Glutamatergic neuron (in vitro differentiated cells): ENCODE data around the gene RGS2. TPM values are rescaled to one million over a fixed set of nuclear protein-coding genes. Genes with fewer than 3 reads are reported as not detected.

ENCODE experiments used
- DNase-seq: peaks from one replicate; pipeline ENCODE4 v3.0.0; 2022
- H3K27ac Mint-ChIP-seq: one replicate; pipeline ENCODE4 v1.8.0; 2020; ENCODE audit warnings: mild to moderate bottlenecking, mixed read lengths, inconsistent platforms; ENCODE audit not compliant: unreplicated experiment
- H3K27me3 Mint-ChIP-seq: one replicate; pipeline ENCODE4 v1.8.0; 2020; ENCODE audit warnings: mild to moderate bottlenecking, moderate library complexity, mixed read lengths, inconsistent platforms; ENCODE audit not compliant: unreplicated experiment
- H3K36me3 Mint-ChIP-seq: one replicate; pipeline ENCODE4 v1.8.0; 2020; ENCODE audit warnings: mild to moderate bottlenecking, mixed read lengths, inconsistent platforms; ENCODE audit not compliant: unreplicated experiment
- H3K4me1 Mint-ChIP-seq: one replicate; pipeline ENCODE4 v1.8.0; 2020; ENCODE audit warnings: mild to moderate bottlenecking, low read depth, mixed read lengths, inconsistent platforms; ENCODE audit not compliant: unreplicated experiment
- H3K4me3 Mint-ChIP-seq: one replicate; pipeline ENCODE4 v1.8.0; 2020; ENCODE audit warnings: mild to moderate bottlenecking, mixed read lengths, inconsistent platforms; ENCODE audit not compliant: unreplicated experiment
- H3K9me3 Mint-ChIP-seq: one replicate; pipeline ENCODE4 v1.8.0; 2020; ENCODE audit warnings: mild to moderate bottlenecking, moderate library complexity, mixed read lengths, inconsistent platforms; ENCODE audit not compliant: unreplicated experiment
- total RNA-seq: library from RNA; stranded (reverse); fragmentation: NEBNext Ultra II Directional; extraction: Animal tissue kit (Norgen Biotek cat#: 25700); gene quantifications from one replicate; pipeline ENCODE4 v1.2.1, GENCODE V29; 2021; ENCODE audit not compliant: unreplicated experiment
- TF ChIP-seq, protein P1 (sequence below): fragments of 200-600 bp; sonication (generic); IDR thresholded peaks from one replicate; pipeline ENCODE4 v1.5.0; 2021; ENCODE audit not compliant: partially characterized antibody, unreplicated experiment

Gene RGS2
- total RNA-seq, 1 donor from 2014 or later, result 33.5 TPM

DNA sequence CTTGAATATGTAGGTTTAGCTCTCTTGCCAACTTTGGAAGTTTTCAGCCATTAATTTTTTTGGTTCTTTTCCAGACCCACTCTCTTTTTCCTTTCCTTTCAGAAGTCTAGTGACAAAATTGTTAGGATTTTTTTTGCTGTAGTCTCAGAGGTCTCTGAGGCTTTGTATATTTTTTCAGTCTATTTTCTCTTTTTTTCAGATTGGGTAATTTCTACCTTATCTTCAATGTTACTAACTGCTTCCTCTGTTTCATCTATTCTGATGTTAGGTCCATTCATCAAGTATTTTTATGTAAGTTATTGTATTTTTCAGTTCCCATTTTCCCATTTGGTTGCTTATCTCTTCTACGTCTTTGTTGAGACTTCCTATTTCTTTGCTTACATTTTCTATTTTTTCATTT, 15.7 kb downstream of the RGS2 start:
- Mint-ChIP-seq H3K27ac (no peak overlapping the region), H3K36me3 (no peaks in the 10 kb centered on the region), H3K27me3 (no peaks in the 10 kb centered on the region), H3K9me3 (no peaks in the 10 kb centered on the region), H3K4me3 (no peak overlapping the region), H3K4me1 (peaks cover 15% of the 10 kb centered on the region)
- DNase-seq, result no peak
- TF ChIP-seq, protein P1, sequence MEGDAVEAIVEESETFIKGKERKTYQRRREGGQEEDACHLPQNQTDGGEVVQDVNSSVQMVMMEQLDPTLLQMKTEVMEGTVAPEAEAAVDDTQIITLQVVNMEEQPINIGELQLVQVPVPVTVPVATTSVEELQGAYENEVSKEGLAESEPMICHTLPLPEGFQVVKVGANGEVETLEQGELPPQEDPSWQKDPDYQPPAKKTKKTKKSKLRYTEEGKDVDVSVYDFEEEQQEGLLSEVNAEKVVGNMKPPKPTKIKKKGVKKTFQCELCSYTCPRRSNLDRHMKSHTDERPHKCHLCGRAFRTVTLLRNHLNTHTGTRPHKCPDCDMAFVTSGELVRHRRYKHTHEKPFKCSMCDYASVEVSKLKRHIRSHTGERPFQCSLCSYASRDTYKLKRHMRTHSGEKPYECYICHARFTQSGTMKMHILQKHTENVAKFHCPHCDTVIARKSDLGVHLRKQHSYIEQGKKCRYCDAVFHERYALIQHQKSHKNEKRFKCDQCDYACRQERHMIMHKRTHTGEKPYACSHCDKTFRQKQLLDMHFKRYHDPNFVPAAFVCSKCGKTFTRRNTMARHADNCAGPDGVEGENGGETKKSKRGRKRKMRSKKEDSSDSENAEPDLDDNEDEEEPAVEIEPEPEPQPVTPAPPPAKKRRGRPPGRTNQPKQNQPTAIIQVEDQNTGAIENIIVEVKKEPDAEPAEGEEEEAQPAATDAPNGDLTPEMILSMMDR, result no peak

DNA sequence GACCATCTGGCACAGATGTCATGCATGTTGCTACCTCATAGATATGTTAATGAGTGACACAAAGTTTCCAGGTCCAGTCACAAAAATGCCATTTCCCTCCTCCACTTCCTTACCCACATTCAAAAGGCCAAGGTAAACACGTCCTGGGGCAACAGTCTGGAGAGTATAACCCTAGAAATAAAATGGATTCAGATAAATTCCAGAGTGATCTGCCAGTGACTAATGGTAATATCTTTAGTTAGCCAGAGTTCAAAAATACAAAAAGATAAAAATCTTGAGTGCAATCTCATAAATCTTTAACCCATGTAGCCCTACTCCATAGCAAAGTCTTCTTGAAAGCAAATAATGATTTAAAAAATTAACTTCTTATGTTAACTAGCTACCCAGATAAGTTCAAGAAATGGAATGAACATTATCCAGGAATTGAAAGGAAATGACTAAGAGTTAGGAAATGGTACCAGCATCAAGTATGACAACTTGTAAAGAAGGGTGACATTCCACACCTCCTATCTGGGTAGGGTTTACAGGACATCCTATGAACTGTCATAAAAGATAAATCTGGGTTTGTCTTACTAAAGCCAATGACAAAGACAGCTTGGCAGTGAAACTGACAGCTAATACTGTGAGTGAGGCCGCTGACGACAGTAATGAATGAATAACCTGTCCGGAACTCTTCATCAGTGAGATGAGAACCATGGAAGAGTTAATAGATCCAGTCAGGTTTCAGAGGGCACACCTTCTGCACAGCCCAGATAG, 18.1 kb downstream of the RGS2 start:
- TF ChIP-seq, protein P1, result no peak
- Mint-ChIP-seq H3K27ac (peak overlapping the region; percentile 76), H3K4me3 (peak overlapping the region; percentile 10), H3K27me3 (no peaks in the 10 kb centered on the region), H3K4me1 (peaks cover 13% of the 10 kb centered on the region), H3K9me3 (no peaks in the 10 kb centered on the region), H3K36me3 (no peaks in the 10 kb centered on the region)
- no peak for DNase-seq

DNA sequence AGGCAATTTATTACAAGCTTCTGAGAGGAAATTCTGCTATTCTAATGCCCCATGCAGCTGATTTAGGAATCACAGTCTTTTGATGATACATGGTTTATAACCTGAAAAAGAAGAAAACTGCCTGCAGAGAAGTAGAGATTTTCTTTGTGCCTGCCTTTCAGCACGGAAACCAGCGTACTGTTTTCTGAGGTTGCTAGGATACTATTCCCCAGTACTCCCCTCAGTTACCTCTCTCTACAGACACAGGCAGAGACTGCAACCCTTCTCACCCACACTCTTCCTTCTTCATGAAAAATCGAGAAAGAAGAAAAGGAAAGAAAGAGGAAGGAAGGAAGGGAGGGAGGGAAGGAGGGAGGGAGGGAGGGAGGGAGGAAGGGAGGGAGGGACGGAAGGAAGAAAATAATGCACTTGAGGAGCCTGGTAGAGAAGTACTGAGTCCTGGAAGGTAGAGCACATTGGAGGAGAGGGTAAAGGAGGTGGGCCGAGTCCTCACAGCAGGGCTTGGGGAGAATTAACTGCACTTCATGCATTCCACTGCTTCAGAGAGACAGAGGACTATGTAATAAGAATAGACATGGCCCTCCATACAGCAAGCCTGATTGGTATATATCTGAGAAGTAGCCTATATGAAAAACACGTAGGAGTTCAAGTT, 21.9 kb downstream of the RGS2 start:
- no peak for DNase-seq
- H3K4me3 Mint-ChIP-seq, result no peak overlapping the region
- peaks cover 3% of the 10 kb centered on the region for H3K9me3 Mint-ChIP-seq
- H3K4me1 Mint-ChIP-seq, result peaks cover 13% of the 10 kb centered on the region
- H3K27ac Mint-ChIP-seq, result no peak overlapping the region
- TF ChIP-seq, protein P1, result no peak
- H3K27me3 Mint-ChIP-seq, result no peaks in the 10 kb centered on the region
- H3K36me3 Mint-ChIP-seq, result no peaks in the 10 kb centered on the region

DNA sequence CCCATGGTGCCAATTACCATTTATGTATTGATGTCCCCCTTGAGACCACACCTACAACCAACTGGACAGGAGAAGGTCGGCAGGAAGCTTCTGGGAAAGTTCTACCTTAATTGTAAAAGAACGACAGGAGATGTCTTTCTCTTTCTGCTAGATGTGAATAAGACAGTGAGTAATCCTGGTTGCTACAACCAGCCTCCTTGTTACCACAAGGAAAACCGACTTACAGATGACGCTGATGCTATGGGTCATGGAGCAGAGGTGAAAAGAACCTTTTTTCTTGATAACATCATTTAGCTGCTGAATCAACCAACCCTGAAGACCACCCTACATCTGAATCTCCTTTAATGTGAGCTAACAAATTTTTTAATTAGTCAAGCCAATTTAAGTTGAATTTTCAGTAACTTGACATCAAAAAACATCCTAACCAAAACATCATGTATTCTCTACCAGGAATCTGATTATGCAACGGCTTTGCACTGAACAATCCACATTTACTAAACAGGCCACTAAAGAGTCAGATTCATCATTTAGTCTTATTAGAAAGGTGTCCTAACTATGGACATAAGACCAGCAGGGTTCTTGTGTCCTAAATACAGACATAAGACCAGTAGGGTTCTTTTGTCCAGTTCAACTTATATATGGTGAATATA, 23.0 kb downstream of the RGS2 start:
- DNase-seq, result no peak
- Mint-ChIP-seq H3K27ac (no peak overlapping the region), H3K27me3 (no peaks in the 10 kb centered on the region), H3K4me3 (no peak overlapping the region), H3K4me1 (peaks cover 7% of the 10 kb centered on the region), H3K9me3 (peaks cover 3% of the 10 kb centered on the region), H3K36me3 (no peaks in the 10 kb centered on the region)
- TF ChIP-seq, protein P1, result no peak

DNA sequence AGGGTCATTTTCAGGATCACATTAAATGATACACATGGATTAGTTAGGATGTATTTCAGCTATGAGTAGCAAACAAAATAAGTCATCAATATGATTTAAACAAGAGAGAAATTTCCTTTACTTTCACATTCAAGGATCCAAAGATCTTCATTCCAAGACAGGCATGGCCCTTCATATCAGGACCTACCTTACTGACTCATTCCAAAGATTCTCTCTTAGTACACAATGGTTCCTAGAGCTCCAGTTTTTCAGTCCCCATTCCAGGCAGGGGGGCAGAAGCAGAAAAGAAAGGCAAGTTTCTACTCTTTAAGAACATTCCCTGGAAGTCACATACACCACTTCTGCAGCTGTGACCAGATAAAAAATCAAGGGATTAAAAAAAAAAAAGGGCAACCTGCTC, 23.7 kb downstream of the RGS2 start:
- Mint-ChIP-seq H3K4me3 (no peak overlapping the region), H3K27me3 (no peaks in the 10 kb centered on the region), H3K27ac (no peak overlapping the region), H3K36me3 (no peaks in the 10 kb centered on the region), H3K4me1 (peaks cover 2% of the 10 kb centered on the region), H3K9me3 (peaks cover 3% of the 10 kb centered on the region)
- TF ChIP-seq, protein P1, result no peak
- DNase-seq, result no peak
